Activated T-cell treated with anti-CD3 and anti-CD28 coated beads, Interleukin-2, amount 50 U/mL, for 24 hours (primary cell): ENCODE measurements around the gene SNRNP35.
"Not testable (repeated sequence)": the region's sequence is repeated elsewhere in the genome, so short reads cannot be mapped to it uniquely, and the experiment has no call there.

ENCODE experiments used
- DNase-seq: peaks from one replicate; pipeline ENCODE4 v3.0.0-alpha.2; 2020
- H3K27ac Mint-ChIP-seq: 2 replicates; pipeline ENCODE4 v1.8.0; 2020; ENCODE audit warnings: mild to moderate bottlenecking, mixed read lengths
- H3K27me3 Mint-ChIP-seq: 2 replicates; pipeline ENCODE4 v1.8.0; 2020; ENCODE audit warnings: mixed read lengths
- H3K36me3 Mint-ChIP-seq: 2 replicates; pipeline ENCODE4 v1.8.0; 2020; ENCODE audit warnings: low read depth, mixed read lengths
- H3K4me1 Mint-ChIP-seq: 2 replicates; pipeline ENCODE4 v1.8.0; 2020; ENCODE audit warnings: low read depth, mixed read lengths
- H3K4me3 Mint-ChIP-seq: 2 replicates; pipeline ENCODE4 v1.8.0; 2020; ENCODE audit warnings: mild to moderate bottlenecking, moderate library complexity, mixed read lengths
- H3K9me3 Mint-ChIP-seq: 2 replicates; pipeline ENCODE4 v1.8.0; 2020; ENCODE audit warnings: mixed read lengths

SNRNP35 gene

GRCh38 chr12:123441523-123442164 is 16.3 kb upstream of the SNRNP35 start:
- Mint-ChIP-seq H3K4me1 (peaks cover 23% of the 10 kb centered on the region), H3K27me3 (no peaks in the 10 kb centered on the region)

GRCh38 chr12:123442774-123443173 is 15.2 kb upstream of the SNRNP35 start:
- H3K27me3 Mint-ChIP-seq, result no peaks in the 10 kb centered on the region
- no peak for DNase-seq
- no peaks in the 10 kb centered on the region for H3K9me3 Mint-ChIP-seq
- H3K4me1 Mint-ChIP-seq, result peaks cover 12% of the 10 kb centered on the region
- no peak overlapping the region for H3K4me3 Mint-ChIP-seq
- H3K36me3 Mint-ChIP-seq, result no peaks in the 10 kb centered on the region
- H3K27ac Mint-ChIP-seq, result no peak overlapping the region

More at GRCh38 chr12:123441523-123442164, 16.3 kb upstream of the SNRNP35 start:
- H3K9me3 Mint-ChIP-seq, result no peaks in the 10 kb centered on the region
- no peak overlapping the region for H3K27ac Mint-ChIP-seq
- no peaks in the 10 kb centered on the region for H3K36me3 Mint-ChIP-seq
- H3K4me3 Mint-ChIP-seq, result no peak overlapping the region
- no peak for DNase-seq

GRCh38 chr12:123444092-123445026 is 13.6 kb upstream of the SNRNP35 start:
- no peak for DNase-seq
- Mint-ChIP-seq H3K36me3 (no peaks in the 10 kb centered on the region), H3K27ac (no peak overlapping the region), H3K27me3 (no peaks in the 10 kb centered on the region), H3K9me3 (no peaks in the 10 kb centered on the region), H3K4me3 (no peak overlapping the region), H3K4me1 (peaks cover 24% of the 10 kb centered on the region)

GRCh38 chr12:123445388-123446332 is 12.3 kb upstream of the SNRNP35 start:
- DNase-seq, result no peak
- H3K4me1 Mint-ChIP-seq, result peaks cover 30% of the 10 kb centered on the region
- H3K27me3 Mint-ChIP-seq, result no peaks in the 10 kb centered on the region
- no peak overlapping the region for H3K4me3 Mint-ChIP-seq
- no peaks in the 10 kb centered on the region for H3K9me3 Mint-ChIP-seq
- no peaks in the 10 kb centered on the region for H3K36me3 Mint-ChIP-seq
- H3K27ac Mint-ChIP-seq, result peak overlapping the region; percentile 14

- no peaks in the 10 kb centered on the region for H3K9me3 Mint-ChIP-seq
- no peak overlapping the region for H3K4me3 Mint-ChIP-seq
- no peaks in the 10 kb centered on the region for H3K27me3 Mint-ChIP-seq
- DNase-seq, result no peak
- no peak overlapping the region for H3K27ac Mint-ChIP-seq
- peaks cover 30% of the 10 kb centered on the region for H3K4me1 Mint-ChIP-seq
- no peaks in the 10 kb centered on the region for H3K36me3 Mint-ChIP-seq
Measured at GRCh38 chr12:123446333-123446713, 11.6 kb upstream of the SNRNP35 start.

GRCh38 chr12:123449249-123449733 is 8.6 kb upstream of the SNRNP35 start:
- Mint-ChIP-seq H3K4me1 (peaks cover 30% of the 10 kb centered on the region), H3K27me3 (no peaks in the 10 kb centered on the region), H3K4me3 (no peak overlapping the region), H3K27ac (peak overlapping the region; percentile 62), H3K36me3 (no peaks in the 10 kb centered on the region), H3K9me3 (no peaks in the 10 kb centered on the region)
- no peak for DNase-seq

- peaks cover 30% of the 10 kb centered on the region for H3K4me1 Mint-ChIP-seq
Measured at GRCh38 chr12:123449856-123450255, 8.1 kb upstream of the SNRNP35 start.

GRCh38 chr12:123450636-123451035 is 7.3 kb upstream of the SNRNP35 start:
- Mint-ChIP-seq H3K36me3 (no peaks in the 10 kb centered on the region), H3K9me3 (no peaks in the 10 kb centered on the region), H3K4me3 (no peak overlapping the region), H3K4me1 (peaks cover 29% of the 10 kb centered on the region), H3K27me3 (no peaks in the 10 kb centered on the region), H3K27ac (no peak overlapping the region)
- DNase-seq, result no peak

More at GRCh38 chr12:123449856-123450255, 8.1 kb upstream of the SNRNP35 start:
- no peak for DNase-seq
- Mint-ChIP-seq H3K27me3 (no peaks in the 10 kb centered on the region), H3K4me3 (no peak overlapping the region), H3K9me3 (no peaks in the 10 kb centered on the region), H3K27ac (peak overlapping the region; percentile 6), H3K36me3 (no peaks in the 10 kb centered on the region)

GRCh38 chr12:123452276-123452550 is 5.7 kb upstream of the SNRNP35 start:
- not testable (repeated sequence) for H3K27ac Mint-ChIP-seq, H3K36me3 Mint-ChIP-seq, H3K4me3 Mint-ChIP-seq, H3K9me3 Mint-ChIP-seq, DNase-seq, H3K27me3 Mint-ChIP-seq
- H3K4me1 Mint-ChIP-seq, result peaks cover 21% of the 10 kb centered on the region

- Mint-ChIP-seq H3K36me3 (peaks cover 4% of the 10 kb centered on the region), H3K4me1 (peaks cover 19% of the 10 kb centered on the region), H3K27ac (no peak overlapping the region), H3K27me3 (no peaks in the 10 kb centered on the region), H3K4me3 (no peak overlapping the region), H3K9me3 (no peaks in the 10 kb centered on the region)
- no peak for DNase-seq
Measured at GRCh38 chr12:123453165-123453564, 4.8 kb upstream of the SNRNP35 start.

- H3K4me3 Mint-ChIP-seq, H3K27me3 Mint-ChIP-seq: not testable (repeated sequence)
Measured at GRCh38 chr12:123463174-123463573, 5.2 kb downstream of the SNRNP35 start.

GRCh38 chr12:123465084-123465483 is 7.1 kb downstream of the SNRNP35 start:
- H3K27me3 Mint-ChIP-seq, result no peaks in the 10 kb centered on the region
- H3K36me3 Mint-ChIP-seq, result peaks cover 66% of the 10 kb centered on the region
- no peak overlapping the region for H3K27ac Mint-ChIP-seq
- H3K4me1 Mint-ChIP-seq, result peaks cover 26% of the 10 kb centered on the region
- DNase-seq, result no peak
- no peaks in the 10 kb centered on the region for H3K9me3 Mint-ChIP-seq
- no peak overlapping the region for H3K4me3 Mint-ChIP-seq

More at GRCh38 chr12:123463174-123463573, 5.2 kb downstream of the SNRNP35 start:
- Mint-ChIP-seq H3K4me1 (peaks cover 38% of the 10 kb centered on the region), H3K36me3 (peaks cover 73% of the 10 kb centered on the region)
- H3K9me3 Mint-ChIP-seq, H3K27ac Mint-ChIP-seq, DNase-seq: not testable (repeated sequence)

GRCh38 chr12:123468786-123469185 is 10.8 kb downstream of the SNRNP35 start:
- Mint-ChIP-seq H3K4me1 (peaks cover 14% of the 10 kb centered on the region), H3K27ac (no peak overlapping the region), H3K36me3 (peaks cover 75% of the 10 kb centered on the region), H3K27me3 (no peaks in the 10 kb centered on the region), H3K4me3 (no peak overlapping the region), H3K9me3 (no peaks in the 10 kb centered on the region)
- DNase-seq, result no peak

- Mint-ChIP-seq H3K27me3 (no peaks in the 10 kb centered on the region), H3K4me3 (no peak overlapping the region), H3K27ac (no peak overlapping the region), H3K9me3 (no peaks in the 10 kb centered on the region), H3K36me3 (peaks cover 68% of the 10 kb centered on the region), H3K4me1 (peaks cover 21% of the 10 kb centered on the region)
- no peak for DNase-seq
Measured at GRCh38 chr12:123469978-123470377, 12.0 kb downstream of the SNRNP35 start.
